ENCODE results near the gene COLEC12. TPM values are rescaled to one million over a fixed set of nuclear protein-coding genes. Genes with fewer than 3 reads are reported as not detected.

Gene COLEC12
- total and polyA plus RNA-seq, 2 donors (not counting 3 experiments of a cell fraction or from before 2014, with no cell fraction given), result 8.0 to 17.1 TPM

DNA sequence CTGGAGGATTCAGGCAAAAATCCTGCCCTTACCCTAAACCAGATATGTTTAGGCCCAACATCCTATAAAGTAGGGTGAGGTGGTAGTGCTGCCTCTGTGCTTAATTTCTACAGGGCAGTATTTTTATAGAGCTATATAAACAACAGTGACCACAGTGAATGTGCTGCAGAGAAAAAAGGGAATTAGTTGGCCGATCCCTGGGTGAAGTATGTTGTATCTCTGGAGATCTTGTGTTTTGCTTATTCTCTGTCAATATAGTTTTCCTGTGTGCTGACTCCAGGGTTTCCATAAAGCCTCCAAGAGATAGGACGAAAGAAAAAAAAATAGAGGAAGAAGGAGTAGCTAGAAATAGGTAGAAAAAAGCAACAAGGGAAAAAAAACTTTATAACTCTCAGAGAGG lies 143.7 kb downstream of the COLEC12 start:
- Histone ChIP-seq H2AFZ (ENCODE audit: low read depth, low read length) (no peak overlapping the region), H3K27ac (ENCODE audit: insufficient read depth, low read depth, low read length) (no peak overlapping the region), H3K27me3 (ENCODE audit: control insufficient read depth in 2 of 2, insufficient read depth in 2 of 2, low read length in 2 of 2) (no peaks in the 10 kb centered on the region), H3K79me2 (ENCODE audit: control insufficient read depth, insufficient read depth, low read length) (no peaks in the 10 kb centered on the region), H3K4me1 (ENCODE audit: control insufficient read depth, extremely low read depth, insufficient read depth, low read length) (no peaks in the 10 kb centered on the region), H3K9ac (replicated peaks; ENCODE audit: extremely low read depth, insufficient read depth, low read length) (no peak overlapping the region), H4K20me1 (replicated peaks; ENCODE audit: control insufficient read depth, extremely low read depth, insufficient read depth, low read length) (no peaks in the 10 kb centered on the region), H3K4me3 (replicated peaks in 1 of 3; ENCODE audit: insufficient read depth in 1 of 3, low read depth in 1 of 3, low read length in 3 of 3) (no peak overlapping the region), H3K4me2 (ENCODE audit: insufficient read depth, low read length) (no peak overlapping the region), H3K9me1 (replicated peaks; ENCODE audit: control insufficient read depth, extremely low read depth, insufficient read depth, low read length) (no peaks in the 10 kb centered on the region), H3K9me3 (replicated peaks; ENCODE audit: control insufficient read depth, insufficient read depth, low read length) (no peaks in the 10 kb centered on the region), H3K36me3 (ENCODE audit: control insufficient read depth in 2 of 2, extremely low read depth in 1 of 2, insufficient read depth in 2 of 2, low read length in 2 of 2) (no peaks in the 10 kb centered on the region)
- ChIA-PET CTCF (no interaction called here), POLR2A (no interaction called here)
- DNase-seq (ENCODE audit: low read depth, low spot score) (no peak), FAIRE-seq (no peak)
- no TSS peak for BruUV-seq (replicated peaks)
- intact Hi-C loops (cut with micrococcal nuclease) (no loop called here), dilution Hi-C loops (cut with MboI; ENCODE audit: extremely low pct_ligation_motif_present, low sequenced_read_pairs) (no loop called here)
- TF ChIP-seq, protein P1, sequence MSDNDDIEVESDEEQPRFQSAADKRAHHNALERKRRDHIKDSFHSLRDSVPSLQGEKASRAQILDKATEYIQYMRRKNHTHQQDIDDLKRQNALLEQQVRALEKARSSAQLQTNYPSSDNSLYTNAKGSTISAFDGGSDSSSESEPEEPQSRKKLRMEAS (IDR thresholded peaks at IDR 0.05; ENCODE audit: insufficient read depth, insufficient read length), result no peak
- TF ChIP-seq FOS (IDR thresholded peaks at IDR 0.05; ENCODE audit: borderline replicate concordance, insufficient read depth, low read length), result no peak
- no peak for TF ChIP-seq CTCF (IDR thresholded peaks at IDR 0.05; ENCODE audit: extremely low read depth in 1 of 2, insufficient read depth in 1 of 2, low read depth in 1 of 2, low read length in 2 of 2)
- no peak for TF ChIP-seq EZH2 (IDR thresholded peaks at IDR 0.05; ENCODE audit: borderline replicate concordance, low read depth, low read length, severe bottlenecking)
- no peak for TF ChIP-seq POLR2AphosphoS5 (IDR thresholded peaks at IDR 0.05; ENCODE audit: insufficient read depth, low read depth, low read length)
- TF ChIP-seq POLR2A (IDR thresholded peaks at IDR 0.05; ENCODE audit: low read depth, low read length), result no peak
- no peak for TF ChIP-seq JUN (IDR thresholded peaks at IDR 0.05; ENCODE audit: borderline replicate concordance, insufficient read depth, insufficient read length, low read depth)
- TF ChIP-seq GATA2 (IDR thresholded peaks at IDR 0.05; ENCODE audit: insufficient read depth, insufficient read length, low read depth, low read length), result no peak
- TF ChIP-seq MYC (IDR thresholded peaks at IDR 0.05; ENCODE audit: low read depth, low read length), result no peak
